GM18867 (cell line): ENCODE measurements around the gene ABCA13.

Source experiments
- ATAC-seq: cut with Tn5 transposase; IDR thresholded peaks from one replicate; pipeline ENCODE4 v1.9.1; 2021; ENCODE audit warnings: mild to moderate bottlenecking, moderate library complexity; ENCODE audit not compliant: unreplicated experiment

ABCA13 gene

DNA sequence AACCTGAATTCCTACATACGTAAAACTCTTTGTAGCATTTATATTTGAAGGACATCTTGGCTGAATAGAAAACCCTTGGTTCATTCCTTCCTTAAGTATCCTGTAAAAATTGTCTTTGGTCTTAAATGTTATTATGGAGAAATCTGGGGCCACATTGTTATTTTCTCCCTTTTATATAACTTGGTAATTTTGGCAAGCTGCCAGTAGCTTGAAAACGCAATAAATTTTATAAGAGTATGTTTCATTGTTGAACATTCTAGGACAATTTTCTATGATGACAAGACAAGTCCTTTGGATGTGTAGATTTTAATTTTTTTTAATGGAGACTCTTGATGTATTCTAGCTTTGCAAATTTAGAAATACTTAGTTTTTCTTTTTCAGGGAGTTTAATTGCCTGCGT lies 191.9 kb downstream of the ABCA13 start:
- no peak for ATAC-seq

DNA sequence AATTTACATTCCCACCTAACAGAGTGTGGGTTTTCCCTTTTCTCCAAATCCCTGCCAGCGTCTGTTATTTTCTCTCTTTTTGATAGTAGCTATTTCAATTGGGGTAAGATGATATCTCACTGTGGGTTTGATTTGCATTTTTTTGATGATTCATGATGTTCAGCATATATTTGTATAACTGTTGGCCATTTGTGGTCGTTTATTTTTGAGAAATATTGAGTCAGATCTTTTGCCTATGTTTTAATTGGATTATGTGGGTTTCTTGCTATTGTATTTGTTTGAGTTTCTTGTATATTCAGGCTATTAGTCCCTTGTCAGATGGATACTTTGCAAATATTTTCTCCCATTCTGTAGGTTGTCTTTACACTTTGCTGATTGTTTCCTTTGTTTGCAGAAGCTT lies 193.8 kb downstream of the ABCA13 start:
- ATAC-seq: no peak

DNA sequence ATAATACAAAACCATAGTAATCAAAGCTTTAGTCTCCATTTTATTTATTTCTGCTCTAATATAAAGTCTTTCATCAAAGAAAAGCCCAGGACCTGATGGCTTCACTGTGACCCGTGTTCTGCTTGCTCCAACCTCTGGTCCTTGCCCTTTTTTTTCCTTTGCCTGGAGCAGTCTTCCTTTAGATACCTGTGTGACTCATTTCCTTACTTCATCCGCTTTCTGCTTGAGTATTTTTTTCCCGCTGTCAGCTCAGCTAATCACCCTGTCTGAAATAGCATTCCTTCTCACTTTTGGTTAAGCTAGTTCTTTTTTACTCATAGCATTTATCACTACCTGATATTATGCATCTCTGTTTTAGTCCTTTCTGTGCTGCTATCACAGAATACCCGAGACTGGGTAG lies 194.8 kb downstream of the ABCA13 start:
- ATAC-seq: no peak

DNA sequence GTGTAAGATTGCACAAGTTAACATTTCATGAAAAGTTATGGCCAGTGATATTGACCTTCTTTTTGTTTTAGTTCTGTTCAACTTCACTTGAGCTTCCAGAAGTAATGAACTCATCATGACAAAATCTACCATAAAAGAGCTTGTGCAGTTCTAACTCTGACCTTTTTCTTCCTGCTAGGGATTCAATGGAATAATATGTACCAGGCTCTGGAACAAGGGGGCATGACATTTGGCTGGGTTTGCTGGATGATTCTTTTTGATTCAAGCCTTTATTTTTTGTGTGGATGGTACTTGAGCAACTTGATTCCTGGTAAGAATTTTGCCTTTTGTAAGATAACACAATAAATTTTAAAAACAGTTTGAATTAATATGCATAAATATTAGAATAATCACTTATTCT lies 205.0 kb downstream of the ABCA13 start:
- ATAC-seq: no peak

DNA sequence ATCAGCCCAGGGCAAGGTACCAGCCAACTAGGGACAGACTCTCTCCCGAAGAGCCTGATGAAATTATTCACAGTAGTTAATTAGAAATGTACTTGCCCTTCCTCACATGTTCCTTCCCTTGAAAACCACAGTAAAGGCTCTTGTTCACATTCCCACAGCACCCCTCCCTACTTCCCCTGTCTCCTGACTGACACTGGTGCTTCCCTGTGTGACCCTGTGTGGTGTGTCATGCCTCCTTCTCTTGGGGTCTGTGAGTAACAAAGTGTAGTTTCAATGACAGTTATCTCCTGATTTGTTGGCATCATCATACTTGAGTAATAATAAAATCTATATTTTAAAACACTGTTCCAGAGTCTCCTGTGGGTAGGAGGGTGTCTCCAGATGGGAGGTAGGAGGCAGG lies 209.7 kb downstream of the ABCA13 start:
- no peak for ATAC-seq

DNA sequence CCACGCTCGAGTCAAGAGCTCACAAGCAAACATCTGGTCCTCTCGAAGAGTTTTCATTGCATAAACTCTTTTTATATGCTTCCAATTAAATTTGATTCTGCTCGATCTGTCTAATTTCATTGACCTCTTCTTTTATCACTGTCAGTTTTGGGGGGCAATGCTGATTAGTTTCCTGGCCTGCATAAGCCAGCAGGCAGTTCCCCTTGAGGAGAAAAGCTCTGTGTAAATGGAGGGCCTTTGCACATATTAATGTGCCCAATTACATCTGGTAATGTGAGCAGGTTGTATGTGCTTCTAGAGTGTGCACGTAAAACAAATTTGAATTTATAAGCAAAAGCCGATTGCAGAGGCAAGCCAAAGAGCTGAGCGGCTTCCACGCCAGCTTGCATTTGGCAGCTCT lies 210.3 kb downstream of the ABCA13 start:
- no peak for ATAC-seq

DNA sequence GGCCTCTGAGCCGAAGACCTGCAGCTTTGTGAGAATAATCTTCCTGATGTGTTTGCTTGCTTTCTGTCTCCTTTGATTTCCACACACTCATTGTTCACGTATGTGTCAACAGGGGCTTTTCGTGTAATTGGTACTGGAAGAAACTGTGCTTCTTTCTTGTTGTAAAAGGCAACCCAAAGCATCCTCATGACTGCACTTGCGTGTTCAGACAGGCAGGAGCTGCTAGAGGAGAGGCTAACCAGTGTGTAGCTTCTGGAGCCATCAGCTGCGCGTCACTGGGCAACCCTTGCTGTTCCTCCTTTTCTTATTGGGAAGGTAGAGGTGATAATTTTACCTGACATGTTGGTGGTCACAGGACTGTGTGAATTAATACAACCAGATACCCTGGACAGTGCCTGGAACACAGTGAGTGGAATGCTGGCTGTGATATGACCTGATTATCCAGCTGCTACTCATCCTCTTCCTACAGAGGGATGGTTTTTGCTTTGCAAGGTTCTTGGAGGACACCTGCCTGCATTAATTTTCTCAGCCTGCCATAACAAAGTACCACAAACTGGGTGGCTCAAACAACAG lies 213.0 kb downstream of the ABCA13 start:
- ATAC-seq: no peak

DNA sequence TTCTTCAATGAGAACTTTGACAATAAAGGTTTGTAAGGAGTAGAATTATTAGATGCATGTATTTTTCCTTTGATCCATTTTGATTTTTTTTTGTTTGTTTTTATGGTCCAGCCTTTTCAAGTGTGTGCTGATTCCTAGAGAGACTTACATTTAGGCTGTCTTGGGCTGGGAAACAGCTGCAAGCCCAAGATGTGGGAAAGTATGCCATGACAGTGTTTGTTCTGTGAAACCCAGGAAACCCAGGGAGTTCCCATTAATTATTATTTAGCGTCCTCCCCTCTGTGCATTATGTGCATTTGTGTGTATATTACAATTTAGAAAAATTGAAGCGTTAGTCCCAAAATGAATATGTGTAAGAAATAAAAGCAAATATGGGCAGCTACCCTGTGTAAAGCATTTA lies 216.7 kb downstream of the ABCA13 start:
- ATAC-seq: no peak

DNA sequence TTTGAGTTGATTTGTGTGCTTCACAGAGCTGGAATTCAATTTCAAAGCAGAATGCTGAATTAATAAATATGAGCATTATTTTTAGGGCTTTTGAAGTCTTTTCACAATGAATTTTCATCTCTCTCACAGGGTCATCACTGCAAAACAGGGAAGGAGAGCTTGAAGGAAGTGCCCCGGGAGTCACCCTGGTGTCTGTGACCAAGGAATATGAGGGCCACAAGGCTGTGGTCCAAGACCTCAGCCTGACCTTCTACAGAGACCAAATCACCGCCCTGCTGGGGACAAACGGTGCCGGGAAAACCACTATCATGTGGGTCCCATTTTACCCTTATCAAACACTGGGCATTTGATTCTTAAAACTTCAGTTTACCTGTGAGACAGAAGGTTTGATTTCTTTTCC lies 217.7 kb downstream of the ABCA13 start:
- no peak for ATAC-seq

DNA sequence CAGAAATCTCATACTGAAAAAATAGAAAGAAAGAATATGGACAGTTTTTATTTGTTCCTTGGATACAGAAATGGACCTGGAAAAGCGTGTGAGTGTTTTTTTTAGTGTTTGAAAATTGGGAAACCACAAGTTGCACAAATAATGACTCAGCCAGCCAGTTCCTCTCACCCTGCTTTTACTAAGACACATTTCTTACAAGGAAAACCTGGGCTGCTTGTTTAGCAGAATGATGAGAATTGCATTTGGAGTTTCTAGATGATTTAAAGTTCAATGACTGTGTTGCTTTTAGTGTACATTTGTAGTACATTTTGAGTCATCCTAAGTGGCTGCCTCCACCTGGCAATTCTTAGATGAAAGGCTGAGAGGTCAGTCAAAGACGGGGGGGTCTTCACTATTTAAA lies 218.7 kb downstream of the ABCA13 start:
- ATAC-seq: no peak

DNA sequence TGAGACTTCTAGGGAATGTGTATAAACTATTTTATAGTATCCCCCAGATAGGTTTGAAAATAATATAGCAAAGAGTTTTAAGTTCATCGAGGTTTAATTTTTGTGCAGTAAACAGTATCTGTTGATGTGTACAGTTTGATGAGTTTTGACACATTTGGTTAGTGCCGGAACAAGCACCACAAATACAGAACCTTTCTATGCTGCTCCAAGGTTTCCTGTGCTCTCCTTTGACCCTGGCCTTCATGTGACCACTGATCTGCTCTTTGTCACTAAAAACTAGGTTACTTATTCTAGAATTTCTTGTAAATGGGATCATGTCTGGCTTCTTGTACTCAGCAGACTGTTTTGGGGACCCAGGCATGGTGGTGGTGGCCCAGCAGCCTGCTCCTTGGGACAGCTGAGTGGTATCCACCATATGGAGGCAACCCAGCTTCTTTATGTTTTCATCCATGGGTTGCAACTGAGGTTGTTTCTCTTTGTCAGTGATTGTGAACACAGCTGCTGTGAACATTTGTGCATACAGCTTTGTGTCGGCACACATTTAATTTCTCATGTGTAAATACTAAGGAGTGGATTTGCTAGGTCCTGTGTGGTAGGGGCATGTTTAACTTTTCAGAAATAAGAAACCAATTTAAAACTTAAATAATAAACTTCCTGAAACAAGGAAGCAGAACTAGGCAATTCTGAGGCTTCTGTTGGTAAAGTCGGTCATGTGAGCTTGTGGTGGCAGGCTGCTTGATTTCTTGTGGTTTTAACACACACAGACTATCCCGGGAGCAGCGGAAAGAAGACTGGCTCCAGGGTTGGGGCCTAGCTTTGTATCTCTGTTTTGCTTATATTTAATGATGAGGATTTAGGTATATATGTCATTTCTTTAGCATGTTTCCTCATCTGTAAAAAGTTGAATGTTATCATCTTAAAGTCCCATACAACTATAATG lies 219.4 kb downstream of the ABCA13 start:
- ATAC-seq: no peak

DNA sequence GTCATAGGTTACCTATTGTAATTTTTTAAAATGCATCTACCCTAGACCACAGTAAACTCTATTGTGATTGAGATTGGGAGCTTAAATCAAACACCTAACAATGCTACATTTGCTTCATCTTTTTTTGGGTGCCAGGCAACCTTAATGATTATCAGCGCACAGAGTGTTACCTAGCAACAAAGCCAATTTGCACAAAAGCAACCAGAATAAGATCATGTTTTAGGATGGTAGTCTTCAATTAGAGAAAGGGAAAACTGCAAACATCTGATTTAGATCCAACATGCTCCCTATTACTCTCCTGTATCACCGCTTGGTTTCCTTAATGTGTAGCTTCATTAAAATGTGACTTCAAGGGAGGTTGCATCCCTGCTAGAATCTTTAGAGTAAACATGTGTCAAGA lies 226.9 kb downstream of the ABCA13 start:
- ATAC-seq: no peak

DNA sequence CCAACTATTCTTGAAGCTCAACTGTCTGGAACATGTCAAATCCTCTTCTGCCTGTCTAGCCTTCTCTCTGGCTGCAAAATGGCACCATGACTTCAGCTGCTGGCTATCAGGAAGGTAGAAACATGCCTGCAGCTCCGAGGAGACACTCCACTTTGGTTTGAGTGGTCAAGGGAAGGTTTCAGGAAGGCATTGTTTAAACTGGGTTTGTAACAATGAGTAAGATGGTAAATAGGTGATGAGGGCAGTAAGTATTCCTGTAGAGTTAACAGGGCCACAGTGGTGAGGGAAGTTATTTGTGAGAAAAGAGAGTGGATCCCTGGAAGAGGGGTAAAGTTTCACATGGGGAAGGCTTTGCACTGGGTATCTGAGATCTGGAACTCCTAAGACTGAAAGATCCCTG lies 231.5 kb downstream of the ABCA13 start:
- no peak for ATAC-seq

DNA sequence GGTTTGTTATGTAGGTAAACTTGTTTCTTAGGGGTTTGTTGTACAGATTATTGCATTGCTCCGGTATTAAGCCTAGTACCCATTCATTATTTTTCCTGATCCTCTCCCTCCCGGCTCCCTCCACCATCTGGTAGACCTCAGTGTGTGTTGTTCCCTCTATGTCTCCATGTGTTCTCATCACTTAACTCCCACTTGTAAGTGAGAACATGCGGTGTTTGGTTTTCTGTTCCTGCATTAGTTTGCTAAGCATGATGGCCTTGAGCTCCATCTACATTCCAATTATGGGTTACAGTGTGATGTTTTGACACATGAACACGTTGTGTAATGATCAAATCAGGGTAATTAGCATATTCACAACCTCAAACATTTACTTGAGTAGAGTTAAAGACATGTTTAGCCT lies 237.5 kb downstream of the ABCA13 start:
- ATAC-seq: no peak

DNA sequence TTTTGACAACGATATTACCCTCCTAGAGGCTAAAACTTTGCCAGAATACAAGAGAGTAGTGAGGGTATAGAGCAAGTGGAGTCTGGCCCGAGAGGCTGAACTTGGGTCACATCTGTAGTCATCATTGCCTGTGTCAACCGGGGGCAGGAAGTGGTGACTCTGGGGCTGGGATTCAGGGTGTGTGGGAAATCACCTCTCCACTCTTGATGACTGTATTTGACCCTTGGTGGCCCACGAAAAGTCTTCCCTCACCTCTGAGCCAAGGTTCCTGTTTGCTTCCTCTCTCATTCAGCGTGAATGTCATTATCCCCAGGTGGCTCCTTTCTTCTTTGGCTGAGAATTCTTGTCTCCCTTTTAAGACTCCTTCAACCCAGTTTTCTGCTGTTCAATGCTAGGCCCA lies 240.4 kb downstream of the ABCA13 start:
- ATAC-seq: peak; percentile 50

DNA sequence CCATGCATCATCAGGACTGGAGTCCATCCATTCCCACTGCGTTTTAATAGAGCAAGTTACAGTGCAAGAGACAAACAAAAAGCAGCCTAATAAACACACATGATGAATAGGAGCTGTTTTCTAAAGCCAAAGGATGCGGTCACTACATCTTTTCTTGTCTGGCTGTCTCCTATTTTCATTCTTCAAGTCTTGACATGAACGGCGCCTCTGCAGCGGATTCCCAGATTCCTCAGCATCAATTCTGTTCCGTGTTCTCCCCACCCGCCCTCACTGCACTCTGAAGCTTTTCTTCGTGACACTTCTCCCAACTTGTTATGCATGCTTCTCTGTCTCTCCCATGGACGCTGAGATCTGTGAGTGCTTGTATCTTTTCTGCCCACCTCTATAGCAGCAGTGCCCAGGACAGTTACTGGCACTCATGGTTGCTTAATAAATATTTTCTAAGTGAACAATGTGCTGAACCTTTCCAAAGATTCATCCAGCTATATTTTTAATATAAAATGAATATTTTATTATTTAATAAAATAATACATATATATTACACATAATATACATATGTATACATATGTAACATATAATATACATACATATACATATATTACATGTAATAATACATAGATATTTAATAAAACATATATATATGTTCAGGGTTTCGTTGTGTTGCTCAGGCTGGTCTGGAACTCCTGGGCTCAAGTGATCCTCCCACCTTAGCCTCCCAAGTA lies 242.9 kb downstream of the ABCA13 start:
- no peak for ATAC-seq

DNA sequence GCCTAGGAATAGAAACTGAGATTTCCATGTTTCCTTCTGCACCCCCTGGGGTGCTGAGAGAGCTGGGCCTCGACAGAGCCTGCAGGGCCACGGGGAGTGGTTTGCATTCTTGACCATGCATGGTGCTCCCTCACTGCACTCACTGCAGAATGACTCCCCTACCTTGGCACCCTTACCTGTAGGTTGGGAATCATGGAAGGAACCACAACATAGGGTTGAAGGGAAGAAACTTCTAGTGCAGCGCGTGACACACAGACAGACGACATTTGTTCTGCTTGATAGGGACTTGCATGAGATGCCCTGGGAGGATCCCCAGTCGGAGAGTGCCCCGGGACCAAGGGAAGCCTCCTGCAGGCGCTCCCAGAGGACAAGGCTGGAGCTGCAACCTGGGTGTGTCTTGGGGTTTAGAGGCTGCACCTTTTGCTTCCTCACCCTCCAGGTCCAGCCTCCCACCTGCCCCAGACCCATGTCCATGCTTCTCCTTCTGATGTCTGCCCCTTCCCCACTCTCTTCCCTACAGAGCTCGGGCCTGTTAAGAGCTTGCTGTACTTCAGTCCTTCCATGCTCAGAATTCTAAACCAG lies 245.2 kb downstream of the ABCA13 start:
- no peak for ATAC-seq

DNA sequence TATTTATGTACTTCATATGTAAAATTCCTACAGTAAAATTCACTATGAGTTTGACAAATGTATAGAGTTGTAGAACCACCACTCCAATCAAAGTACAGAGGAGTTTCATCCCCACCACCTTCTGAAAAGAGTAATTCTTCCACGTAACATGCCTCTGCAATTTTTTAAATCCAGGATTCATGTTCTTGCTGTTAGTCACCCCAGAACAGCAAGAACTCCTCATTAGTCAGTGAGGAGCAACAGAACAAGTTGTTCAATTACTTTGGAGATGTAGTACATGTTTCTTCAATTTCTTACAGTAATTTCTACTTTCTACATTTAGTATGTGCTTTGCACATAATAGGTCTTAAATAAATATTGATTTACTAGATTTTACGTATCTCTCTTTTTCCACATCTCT lies 248.1 kb downstream of the ABCA13 start:
- ATAC-seq: no peak

DNA sequence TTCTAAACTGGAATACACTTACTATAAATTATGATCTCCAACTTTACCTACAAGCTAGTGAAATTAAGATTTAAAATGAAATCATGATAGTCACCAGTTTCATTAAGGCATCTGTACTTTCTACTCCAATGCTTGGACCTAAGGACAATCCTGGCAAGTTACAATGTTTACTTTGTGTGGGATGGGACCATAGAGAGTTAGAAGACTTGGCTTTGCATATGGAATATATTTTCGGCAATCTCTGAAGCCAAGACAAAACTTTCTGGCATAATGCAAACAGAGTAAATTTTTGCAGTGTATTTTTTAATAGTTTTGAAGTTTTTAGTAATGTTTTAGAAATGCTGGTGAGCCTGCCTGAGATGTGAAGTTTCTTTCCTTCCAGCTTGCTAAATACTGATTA lies 248.9 kb downstream of the ABCA13 start:
- no peak for ATAC-seq

DNA sequence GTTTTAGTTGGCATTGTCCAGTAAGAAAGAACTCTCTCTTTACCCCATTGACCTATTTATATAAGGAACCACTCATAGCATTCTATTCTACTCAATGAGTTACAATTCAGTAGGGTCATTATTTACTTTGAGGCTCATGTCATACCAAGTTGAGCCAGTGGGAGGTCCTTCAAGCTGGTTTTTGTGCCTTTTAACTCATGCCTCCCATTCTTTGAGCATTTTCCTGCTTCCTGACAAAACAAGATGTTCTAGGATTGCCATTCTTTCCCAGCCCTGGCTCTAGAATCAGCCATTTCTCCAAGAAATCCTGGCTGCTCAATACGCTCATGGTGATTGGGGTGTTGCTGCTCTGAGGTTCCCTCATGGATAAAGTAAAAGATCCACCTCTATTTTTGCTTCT lies 250.1 kb downstream of the ABCA13 start:
- no peak for ATAC-seq

DNA sequence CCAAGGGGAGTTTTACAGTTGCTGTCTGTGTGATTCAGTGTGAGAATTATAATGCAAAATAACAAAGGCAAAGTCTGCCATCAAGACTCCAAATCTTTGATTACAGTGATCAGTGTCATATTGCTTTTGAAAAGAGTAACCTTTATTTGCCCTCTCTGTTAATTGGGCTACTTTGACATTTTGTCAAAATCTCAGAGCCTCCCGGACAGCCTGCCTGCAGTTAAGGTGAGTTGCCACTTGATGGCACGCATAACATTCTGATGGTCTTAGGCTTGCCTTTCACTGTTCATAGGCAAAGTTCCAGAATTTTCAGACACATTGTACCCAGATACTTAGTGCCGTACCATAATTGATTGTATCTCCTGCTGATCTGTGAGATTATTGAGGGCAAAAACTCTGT lies 253.5 kb downstream of the ABCA13 start:
- ATAC-seq: peak; percentile 78
